D341Med (cell line): Measurements from ENCODE around the gene BRD3.

Experiments
- DNase-seq: peaks from one replicate; pipeline ENCODE4 v3.0.0; 2012; ENCODE audit warnings: low spot score

BRD3 gene

GRCh38 chr9:134039386-134040175, 28.2 kb downstream of the BRD3 start:
- peak; percentile 12 for DNase-seq

GRCh38 chr9:134037641-134038040, 30.2 kb downstream of the BRD3 start:
- DNase-seq: no peak

- peak; percentile 5 for DNase-seq
These were observed 31.7 kb downstream of the BRD3 start for GRCh38 chr9:134036130-134036529.

- DNase-seq: peak; percentile 10
These were observed 32.5 kb downstream of the BRD3 start for GRCh38 chr9:134035041-134036039.

- DNase-seq: peak; percentile 9
These were observed 33.4 kb downstream of the BRD3 start for GRCh38 chr9:134034215-134035040.

GRCh38 chr9:134033516-134034214, 34.2 kb downstream of the BRD3 start:
- peak; percentile 12 for DNase-seq

GRCh38 chr9:134032456-134033222, 35.2 kb downstream of the BRD3 start:
- peak; percentile 13 for DNase-seq

GRCh38 chr9:134031783-134032182, 36.0 kb downstream of the BRD3 start:
- DNase-seq: peak; percentile 8

GRCh38 chr9:134030821-134031470, 36.9 kb downstream of the BRD3 start:
- peak; percentile 13 for DNase-seq

- peak; percentile 5 for DNase-seq
These were observed 38.3 kb downstream of the BRD3 start for GRCh38 chr9:134029248-134030226.

GRCh38 chr9:134028575-134029247, 39.1 kb downstream of the BRD3 start:
- DNase-seq: peak; percentile 10

- no peak for DNase-seq
These were observed 39.8 kb downstream of the BRD3 start for GRCh38 chr9:134028076-134028475.

- no peak for DNase-seq
These were observed 40.3 kb downstream of the BRD3 start for GRCh38 chr9:134027561-134027960.

- DNase-seq: no peak
These were observed 40.8 kb downstream of the BRD3 start for GRCh38 chr9:134026981-134027380.

- DNase-seq: peak; percentile 10
These were observed 41.2 kb downstream of the BRD3 start for GRCh38 chr9:134026581-134026980.

- DNase-seq: peak; percentile 75
These were observed 42.0 kb downstream of the BRD3 start for GRCh38 chr9:134025606-134026541.
